Erythroblast (primary cell): Measurements from ENCODE around the gene ADAMTS19.

Source experiments
- GATA1 ChIP-seq: IDR thresholded peaks from 2 replicates; pipeline ENCODE4 v1.6.1; 2011; ENCODE audit warnings: low read depth, mild to moderate bottlenecking, control low read depth, low read length, moderate library complexity
- POLR2A ChIP-seq: IDR thresholded peaks from 2 replicates; pipeline ENCODE4 v1.6.1; 2011; ENCODE audit warnings: mild to moderate bottlenecking, low read length

- TF ChIP-seq POLR2A (no peak), GATA1 (no peak)
Observed at GRCh38 chr5:129716235-129716634, 256.1 kb downstream of the ADAMTS19 start.
